Measurements from ENCODE around the gene XDH. TPM values are rescaled to one million over a fixed set of nuclear protein-coding genes. Genes with fewer than 3 reads are reported as not detected.

XDH gene
- polyA plus RNA-seq, 1 of the 3 experiments (the other 2 are of a cell fraction) = 0.33 TPM

DNA sequence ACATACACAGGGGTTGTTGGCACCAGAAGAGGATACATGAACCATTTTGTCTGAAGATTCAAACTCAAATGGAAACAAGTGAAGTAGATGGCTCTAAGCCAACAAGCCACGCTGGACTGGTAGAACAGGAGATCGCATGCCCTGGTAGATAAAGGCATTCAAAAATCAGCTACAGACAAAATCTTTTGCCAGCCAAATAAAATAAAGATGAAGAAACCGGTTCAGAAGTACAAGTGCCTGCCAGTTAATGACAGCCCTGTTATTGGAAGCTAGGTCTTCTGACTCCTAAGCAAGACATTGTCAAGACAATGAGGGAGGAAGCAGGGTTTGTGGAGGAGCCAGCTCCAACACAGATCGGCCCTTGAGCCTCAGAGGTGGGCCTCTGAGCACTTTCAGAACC, 128.3 kb downstream of the XDH start:
- peaks cover 2 to 26% of the 10 kb centered on the region in 2 experiments; a peak in 3 of 4 replicates for H3K4me1 ChIP-seq (ENCODE audit: control insufficient read depth in 1 of 2, insufficient read depth in 2 of 2, low read depth in 1 of 2, low read length in 1 of 2)
- CTCF ChIA-PET = interaction anchor here (1.1 to 1.3 kb wide), 2 partner anchors 15 to 575 kb away, joined by 3 read pairs; no protein-coding TSS in a partner anchor
- no peak overlapping the region for H3K4me2 ChIP-seq
- TF ChIP-seq EZH2phosphoT487 (IDR thresholded peaks at IDR 0.05; ENCODE audit: borderline replicate concordance, low read depth) = no peak
- TF ChIP-seq MXI1 (IDR thresholded peaks at IDR 0.05; ENCODE audit: low read depth, low read length) = no peak
- TF ChIP-seq, protein P1, sequence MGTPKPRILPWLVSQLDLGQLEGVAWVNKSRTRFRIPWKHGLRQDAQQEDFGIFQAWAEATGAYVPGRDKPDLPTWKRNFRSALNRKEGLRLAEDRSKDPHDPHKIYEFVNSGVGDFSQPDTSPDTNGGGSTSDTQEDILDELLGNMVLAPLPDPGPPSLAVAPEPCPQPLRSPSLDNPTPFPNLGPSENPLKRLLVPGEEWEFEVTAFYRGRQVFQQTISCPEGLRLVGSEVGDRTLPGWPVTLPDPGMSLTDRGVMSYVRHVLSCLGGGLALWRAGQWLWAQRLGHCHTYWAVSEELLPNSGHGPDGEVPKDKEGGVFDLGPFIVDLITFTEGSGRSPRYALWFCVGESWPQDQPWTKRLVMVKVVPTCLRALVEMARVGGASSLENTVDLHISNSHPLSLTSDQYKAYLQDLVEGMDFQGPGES (IDR thresholded peaks at IDR 0.05; ENCODE audit: low read depth, low read length) = no peak
- TF ChIP-seq, protein P2, sequence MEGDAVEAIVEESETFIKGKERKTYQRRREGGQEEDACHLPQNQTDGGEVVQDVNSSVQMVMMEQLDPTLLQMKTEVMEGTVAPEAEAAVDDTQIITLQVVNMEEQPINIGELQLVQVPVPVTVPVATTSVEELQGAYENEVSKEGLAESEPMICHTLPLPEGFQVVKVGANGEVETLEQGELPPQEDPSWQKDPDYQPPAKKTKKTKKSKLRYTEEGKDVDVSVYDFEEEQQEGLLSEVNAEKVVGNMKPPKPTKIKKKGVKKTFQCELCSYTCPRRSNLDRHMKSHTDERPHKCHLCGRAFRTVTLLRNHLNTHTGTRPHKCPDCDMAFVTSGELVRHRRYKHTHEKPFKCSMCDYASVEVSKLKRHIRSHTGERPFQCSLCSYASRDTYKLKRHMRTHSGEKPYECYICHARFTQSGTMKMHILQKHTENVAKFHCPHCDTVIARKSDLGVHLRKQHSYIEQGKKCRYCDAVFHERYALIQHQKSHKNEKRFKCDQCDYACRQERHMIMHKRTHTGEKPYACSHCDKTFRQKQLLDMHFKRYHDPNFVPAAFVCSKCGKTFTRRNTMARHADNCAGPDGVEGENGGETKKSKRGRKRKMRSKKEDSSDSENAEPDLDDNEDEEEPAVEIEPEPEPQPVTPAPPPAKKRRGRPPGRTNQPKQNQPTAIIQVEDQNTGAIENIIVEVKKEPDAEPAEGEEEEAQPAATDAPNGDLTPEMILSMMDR (IDR thresholded peaks at IDR 0.05) = no peak
- TF ChIP-seq, protein P3, sequence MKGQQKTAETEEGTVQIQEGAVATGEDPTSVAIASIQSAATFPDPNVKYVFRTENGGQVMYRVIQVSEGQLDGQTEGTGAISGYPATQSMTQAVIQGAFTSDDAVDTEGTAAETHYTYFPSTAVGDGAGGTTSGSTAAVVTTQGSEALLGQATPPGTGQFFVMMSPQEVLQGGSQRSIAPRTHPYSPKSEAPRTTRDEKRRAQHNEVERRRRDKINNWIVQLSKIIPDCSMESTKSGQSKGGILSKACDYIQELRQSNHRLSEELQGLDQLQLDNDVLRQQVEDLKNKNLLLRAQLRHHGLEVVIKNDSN (IDR thresholded peaks at IDR 0.05; ENCODE audit: borderline replicate concordance, low read depth) = no peak
- no peak for TF ChIP-seq FOXM1 (IDR thresholded peaks at IDR 0.05; ENCODE audit: low read depth)
- TF ChIP-seq RAD21 (IDR thresholded peaks at IDR 0.05; ENCODE audit: low read length) = no peak
- TF ChIP-seq, protein P4, sequence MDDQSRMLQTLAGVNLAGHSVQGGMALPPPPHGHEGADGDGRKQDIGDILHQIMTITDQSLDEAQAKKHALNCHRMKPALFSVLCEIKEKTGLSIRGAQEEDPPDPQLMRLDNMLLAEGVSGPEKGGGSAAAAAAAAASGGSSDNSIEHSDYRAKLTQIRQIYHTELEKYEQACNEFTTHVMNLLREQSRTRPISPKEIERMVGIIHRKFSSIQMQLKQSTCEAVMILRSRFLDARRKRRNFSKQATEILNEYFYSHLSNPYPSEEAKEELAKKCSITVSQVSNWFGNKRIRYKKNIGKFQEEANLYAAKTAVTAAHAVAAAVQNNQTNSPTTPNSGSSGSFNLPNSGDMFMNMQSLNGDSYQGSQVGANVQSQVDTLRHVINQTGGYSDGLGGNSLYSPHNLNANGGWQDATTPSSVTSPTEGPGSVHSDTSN (IDR thresholded peaks at IDR 0.05) = no peak
- TF ChIP-seq YY1 (IDR thresholded peaks at IDR 0.05; ENCODE audit: low read depth) = no peak
- no peak for TF ChIP-seq SIN3A (IDR thresholded peaks at IDR 0.05; ENCODE audit: borderline replicate concordance, low read depth, low read length)
- 69% methylated on average over 4 of the region's 4 CpGs for WGBS (ENCODE audit: low lambda C conversion rate)
- H3K9me3 ChIP-seq = no peaks in the 10 kb centered on the region
- no peak overlapping the region for H3K27ac ChIP-seq (ENCODE audit: low read depth in 2 of 2, low read length in 1 of 2)
- no peaks in the 10 kb centered on the region for H3K9me2 ChIP-seq
- POLR2A ChIA-PET = no interaction called here
- no peaks in the 10 kb centered on the region for H4K20me1 ChIP-seq (ENCODE audit: insufficient read depth)
- H2AFZ ChIP-seq (ENCODE audit: low read depth) = no peak overlapping the region
- no peaks in the 10 kb centered on the region for H3K27me3 ChIP-seq (ENCODE audit: insufficient read depth)
- no peaks in the 10 kb centered on the region for H3K79me2 ChIP-seq (ENCODE audit: insufficient read depth)
- no peak overlapping the region for H3K9ac ChIP-seq
- H3F3A ChIP-seq (replicated peaks; ENCODE audit: insufficient read depth) = peaks cover 4% of the 10 kb centered on the region
- DNase-seq = no peak
- H3K36me3 ChIP-seq (replicated peaks in 1 of 2; ENCODE audit: control insufficient read depth in 1 of 2, insufficient read depth in 2 of 2, low read length in 1 of 2) = no peaks in the 10 kb centered on the region
- no peak overlapping the region for H3K4me3 ChIP-seq (ENCODE audit: low read depth in 2 of 2, low read length in 1 of 2)

Other genes starting within 250 kb of the XDH start
- 0.08 and 0.11 TPM in 2 replicates for gene CAPN14, start 197.2 kb downstream of the XDH start, polyA plus RNA-seq (2012; rRNA removed)
- 45.3 and 45.4 TPM in 2 replicates for gene EHD3, start 180.6 kb downstream of the XDH start, polyA plus RNA-seq (2012; rRNA removed)
- gene SRD5A2, start 166.2 kb upstream of the XDH start, polyA plus RNA-seq (2012; rRNA removed) = not detected in 2 replicates

All from SK-N-SH (cell line).